NK-92 (cell line): Measurements from ENCODE around the gene CDH2.

Source experiments
- DNase-seq: peaks from one replicate; lab custom pipeline; 2025; ENCODE audit not compliant: unreplicated experiment; lab: John Stamatoyannopoulos, UW

CDH2 gene

DNA sequence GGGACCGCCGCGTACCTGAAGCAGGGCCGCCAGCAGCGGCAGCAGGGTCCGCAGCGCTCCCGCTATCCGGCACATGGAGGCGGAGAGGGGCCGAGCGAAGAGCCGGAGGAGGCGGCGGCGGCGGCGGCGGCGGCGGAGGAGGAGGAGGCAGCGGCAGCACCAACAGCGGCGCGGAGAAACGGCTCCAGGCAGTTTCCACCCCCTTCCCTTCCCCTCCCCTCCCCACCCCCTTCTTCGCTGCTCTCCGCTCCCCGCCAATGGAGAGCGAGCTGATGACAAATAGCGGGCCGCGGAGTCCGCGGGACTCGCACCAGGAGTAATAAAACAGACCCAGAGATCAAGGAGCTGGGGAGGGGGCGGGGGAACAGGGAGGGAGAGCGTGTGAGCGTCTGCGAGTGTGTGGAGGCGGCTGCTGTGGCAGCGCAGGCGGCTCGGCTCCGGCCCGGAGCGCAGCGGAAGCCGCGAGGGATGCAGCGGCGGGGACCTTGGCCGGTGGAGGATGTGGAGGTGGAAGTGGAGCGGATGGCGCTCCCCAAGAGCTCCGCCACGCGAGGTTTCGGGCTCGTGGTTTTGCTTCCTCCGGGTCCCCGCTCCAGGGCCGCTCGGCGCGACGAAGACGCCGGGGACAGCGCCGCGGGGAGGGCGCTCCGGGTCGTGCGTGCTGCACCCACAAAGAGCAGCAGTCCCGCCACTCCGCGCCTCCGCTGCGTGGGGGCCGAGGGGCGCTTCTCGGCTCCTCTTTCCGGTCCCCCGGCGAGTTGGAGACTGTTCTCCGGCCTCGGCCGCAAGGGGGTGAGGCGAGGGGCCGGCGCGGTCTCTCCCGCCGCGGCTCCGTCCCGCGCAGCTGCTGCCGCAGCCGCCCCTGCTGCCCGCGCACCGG lies at the start of gene CDH2:
Gene CDH2 (minus strand): TSS at position 183 of the 880 bp plus-strand sequence. CDS start 108 bp downstream, at position 75.
- no peak for DNase-seq

DNA sequence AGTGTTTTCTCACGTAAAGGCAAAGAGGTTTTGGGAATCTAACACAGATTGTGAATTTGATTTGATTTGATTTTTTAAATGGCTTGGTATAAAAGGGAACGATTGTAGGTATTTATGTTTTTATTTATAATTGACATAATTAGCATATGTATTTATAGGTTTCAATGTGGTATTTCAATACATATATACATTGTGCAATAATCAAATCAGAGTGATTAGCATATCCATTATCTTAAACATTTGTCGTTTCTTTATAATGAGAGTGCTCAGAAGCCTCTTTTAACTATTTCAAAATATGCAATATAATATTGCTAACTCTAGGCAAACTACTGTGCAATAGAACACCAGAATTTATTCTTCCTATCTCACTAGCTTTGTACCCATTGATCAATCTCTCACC lies 35.1 kb upstream of the CDH2 start:
- no peak for DNase-seq

DNA sequence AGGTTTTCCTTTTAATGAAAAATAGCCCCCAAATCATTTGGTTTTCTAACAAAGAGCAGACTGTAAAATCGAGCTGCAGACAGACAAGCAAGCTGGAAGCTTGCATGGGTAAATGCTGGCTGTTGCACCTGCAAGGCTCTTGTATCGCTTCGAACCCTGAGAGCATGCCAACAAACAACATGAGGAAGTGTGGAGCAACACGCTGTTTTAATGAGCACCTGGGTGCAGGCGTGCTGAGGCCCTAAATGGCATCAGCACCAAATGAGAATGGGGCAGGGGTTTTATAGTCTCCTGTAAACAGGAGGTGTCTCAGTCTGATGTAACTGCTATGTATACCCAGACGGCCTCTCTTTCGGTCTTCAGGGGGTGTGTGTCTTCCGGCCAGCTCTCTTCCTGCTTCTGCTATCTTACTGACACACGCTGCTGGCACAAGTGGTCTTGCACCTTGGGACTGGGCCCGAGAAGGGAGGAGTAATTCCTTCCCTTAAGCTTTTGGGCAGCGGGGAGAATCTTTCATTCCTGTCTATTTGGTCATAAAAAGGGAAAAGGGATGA lies 31.9 kb upstream of the CDH2 start:
- DNase-seq: no peak

DNA sequence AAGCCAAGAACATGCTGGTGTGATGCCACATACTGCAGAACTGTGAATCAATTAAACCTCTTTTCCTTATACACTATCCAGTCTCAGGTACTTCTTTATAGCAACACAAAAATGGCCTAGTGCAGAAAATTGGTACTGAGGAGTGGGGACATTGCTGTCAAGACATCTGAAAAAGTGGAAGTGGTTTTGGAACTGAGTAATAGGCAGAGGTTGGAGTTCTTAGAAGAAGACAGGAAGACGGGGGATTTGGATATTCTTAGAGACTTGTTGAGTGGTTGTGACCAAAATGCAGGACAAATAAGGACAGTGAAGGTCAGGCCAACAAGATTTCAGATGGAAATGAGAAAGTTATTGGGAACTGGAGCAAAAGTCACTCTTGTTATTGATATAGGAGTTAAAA lies 31.3 kb upstream of the CDH2 start:
- no peak for DNase-seq

DNA sequence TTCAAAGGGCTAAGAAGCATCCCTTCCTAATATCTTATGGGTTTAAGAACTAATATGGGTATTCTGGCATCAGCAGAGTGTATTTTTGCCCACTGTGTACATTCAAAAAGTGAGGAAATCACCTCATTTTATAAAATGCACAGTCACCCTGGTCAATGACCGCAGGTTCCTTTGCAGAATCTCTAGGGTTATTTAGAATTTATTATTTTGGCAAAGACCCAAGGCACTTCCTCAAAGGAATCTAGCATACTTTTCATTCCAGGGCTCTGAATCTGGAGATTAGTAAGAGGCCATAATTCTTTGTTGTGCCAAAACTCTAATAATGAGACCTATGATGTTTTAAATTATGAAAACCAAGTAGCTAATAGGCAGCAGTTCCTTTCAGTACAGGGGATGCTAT lies 27.2 kb upstream of the CDH2 start:
- DNase-seq: no peak

DNA sequence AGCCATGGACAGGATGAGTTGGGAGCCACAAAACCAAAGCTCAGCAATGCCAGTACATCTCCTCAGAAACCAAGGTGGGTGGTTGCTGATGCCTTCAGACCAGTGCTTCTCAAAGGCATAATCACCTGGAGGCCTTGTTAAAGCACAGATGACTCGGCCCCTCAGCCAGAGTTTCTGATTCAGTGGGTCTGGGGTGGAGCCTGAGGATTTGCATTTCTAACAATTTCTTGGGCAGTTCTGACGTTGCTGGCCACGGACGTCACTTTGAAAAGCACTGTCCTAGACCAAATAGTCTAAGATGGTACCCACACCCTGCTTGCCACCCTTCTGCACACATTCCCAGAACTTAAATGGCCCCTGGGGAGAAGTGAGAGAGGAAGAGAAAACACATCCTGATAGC lies 24.1 kb upstream of the CDH2 start:
- DNase-seq: no peak

DNA sequence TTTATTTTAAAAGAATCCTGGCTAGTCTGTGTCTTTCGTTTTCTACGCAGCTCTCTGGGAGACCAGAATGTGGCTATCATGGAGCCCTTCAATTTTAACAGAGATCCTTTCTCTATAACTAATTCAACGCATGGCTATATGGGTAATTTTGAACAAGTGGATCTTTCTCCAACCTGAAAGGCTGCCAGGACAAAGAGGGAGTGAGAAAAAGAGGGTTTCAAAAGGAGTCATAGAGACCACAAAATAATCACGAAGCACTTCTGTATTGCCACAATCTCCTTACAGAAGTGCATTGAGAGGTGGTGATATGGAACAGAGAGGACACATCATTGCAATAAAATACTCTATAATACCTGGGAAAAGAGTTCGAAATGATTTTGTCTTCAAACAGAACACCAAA lies 21.7 kb upstream of the CDH2 start:
- DNase-seq: no peak

DNA sequence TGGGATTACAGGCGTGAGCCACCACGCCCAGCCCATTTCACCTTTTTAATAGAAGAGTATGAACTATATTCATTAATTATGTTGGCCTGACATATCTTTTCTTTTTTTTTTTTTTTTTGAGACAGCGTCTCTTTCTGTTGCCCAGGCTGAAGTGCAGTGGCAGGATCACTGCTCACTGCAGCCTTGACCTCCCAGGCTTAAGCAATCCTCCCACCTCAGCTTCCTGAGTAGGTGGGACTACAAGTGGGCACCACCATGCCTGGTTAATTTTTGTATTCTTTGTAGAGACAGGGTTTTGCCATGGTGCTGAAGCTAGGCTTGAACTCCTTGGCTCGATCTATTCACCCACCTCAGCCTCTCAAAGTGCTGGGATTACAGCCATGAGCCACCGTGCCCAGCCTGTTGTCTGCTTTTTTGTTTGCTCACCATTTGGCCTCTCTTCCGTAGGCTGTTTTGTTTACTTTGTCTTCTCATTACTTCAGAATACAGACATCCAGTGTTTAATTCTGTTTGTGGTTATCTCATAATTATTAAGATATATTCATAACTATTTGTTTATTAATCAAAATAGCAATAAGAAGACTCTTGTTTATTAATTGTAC lies 16.3 kb upstream of the CDH2 start:
- no peak for DNase-seq

DNA sequence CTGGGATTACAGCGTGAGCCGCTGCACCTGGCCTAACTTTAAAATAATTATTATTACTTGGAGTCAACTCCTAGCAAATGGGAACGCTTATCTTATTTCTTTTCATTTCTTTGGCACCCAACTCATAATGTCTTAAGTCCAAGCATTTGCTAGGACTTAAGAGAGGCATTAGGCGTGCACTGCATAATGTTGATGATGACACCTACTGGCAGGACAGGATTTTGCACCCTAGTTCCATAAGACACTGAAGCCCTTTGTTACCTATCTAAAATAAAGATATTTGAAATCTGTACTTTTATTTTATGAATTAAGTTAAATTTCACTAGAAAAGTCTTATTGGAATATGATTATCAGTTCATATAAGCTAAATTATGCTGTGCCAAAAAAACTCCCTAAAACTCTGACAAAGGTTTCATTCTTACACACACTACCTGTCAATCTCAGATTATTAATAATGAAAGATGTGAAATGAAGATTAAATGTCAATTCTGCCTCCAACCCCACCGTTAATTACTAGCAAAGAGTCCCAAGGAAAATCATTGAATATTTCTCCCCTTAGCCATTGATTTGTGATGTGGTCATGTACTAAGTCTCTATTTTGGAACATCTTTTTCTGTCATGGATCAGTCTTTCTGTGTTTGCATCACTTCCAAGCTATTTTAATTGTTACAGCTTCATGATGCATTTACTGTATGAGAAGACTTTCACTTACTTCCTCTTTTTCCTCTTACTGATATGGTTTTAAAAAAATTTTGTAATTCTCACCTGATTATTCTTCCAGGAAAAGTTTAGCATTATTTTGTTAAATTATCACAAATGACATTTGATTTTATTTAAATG lies 12.7 kb upstream of the CDH2 start:
- no peak for DNase-seq

DNA sequence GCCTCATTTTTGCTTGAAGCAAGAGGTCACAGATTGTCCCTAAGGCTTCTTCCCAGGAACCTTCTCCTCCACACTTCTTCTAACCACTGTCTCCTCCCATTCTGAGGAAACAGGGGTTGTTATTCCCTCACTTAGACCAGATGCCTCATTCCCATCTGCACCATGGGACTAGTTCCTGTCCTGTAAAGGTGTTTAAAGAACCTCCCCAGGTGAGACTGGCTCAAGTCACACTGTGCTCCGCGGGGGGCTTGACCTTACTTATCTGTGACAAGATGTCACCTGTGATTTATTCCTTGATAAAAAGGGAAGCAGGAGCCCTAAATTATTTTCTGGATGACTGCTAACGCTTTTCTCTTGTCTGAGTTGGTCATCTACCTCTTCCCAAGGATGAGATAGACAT lies 8.2 kb upstream of the CDH2 start:
- no peak for DNase-seq

DNA sequence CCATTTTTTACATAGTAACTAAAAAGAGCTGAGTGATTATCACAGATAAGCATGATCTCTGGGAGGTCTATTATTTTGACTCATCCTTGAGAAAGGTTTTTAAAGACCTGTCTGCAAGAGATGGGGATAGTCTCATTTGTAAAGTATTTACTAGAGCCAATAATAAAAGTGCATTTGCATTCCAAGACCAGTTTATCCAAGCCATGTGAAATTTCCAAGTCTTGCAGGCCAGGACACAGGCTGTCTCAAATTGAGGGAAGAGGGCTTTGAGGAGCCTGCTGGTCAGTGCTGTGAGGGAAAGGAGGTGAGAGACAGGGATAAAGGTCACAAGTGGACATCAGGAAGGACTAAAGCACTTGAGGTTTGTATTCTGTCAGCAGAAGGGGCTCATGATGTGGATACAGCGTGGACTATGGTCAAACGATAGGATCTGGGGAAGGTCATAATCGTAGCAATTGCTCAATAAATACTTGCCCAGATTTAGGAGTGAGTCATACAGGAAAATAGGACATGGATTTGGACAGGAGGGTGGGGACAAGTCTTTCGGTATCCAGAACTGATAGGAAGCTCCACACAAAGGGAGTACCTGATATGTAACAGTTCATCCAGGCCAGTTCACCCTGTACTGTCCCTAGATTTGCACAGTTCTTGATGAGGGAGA lies 6.6 kb upstream of the CDH2 start:
- DNase-seq: no peak

DNA sequence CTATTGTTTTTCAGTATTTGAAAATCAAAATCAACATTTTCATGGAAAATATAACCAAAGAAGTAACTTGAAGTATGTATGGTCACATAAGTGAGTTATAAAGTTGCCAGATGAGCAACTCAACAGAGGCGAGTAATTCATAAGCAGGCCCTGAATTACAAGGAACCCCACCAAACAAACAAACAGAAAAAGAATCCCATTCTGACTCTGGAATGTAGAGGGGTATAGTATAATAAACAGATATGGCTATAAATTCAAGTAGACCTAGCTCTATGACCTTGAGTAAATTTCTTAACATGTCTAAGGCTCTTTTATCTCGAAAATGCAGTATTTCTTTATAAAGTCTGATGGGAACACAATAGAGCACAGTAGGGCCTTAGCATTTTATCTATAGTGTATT lies 4.7 kb upstream of the CDH2 start:
- DNase-seq: no peak

DNA sequence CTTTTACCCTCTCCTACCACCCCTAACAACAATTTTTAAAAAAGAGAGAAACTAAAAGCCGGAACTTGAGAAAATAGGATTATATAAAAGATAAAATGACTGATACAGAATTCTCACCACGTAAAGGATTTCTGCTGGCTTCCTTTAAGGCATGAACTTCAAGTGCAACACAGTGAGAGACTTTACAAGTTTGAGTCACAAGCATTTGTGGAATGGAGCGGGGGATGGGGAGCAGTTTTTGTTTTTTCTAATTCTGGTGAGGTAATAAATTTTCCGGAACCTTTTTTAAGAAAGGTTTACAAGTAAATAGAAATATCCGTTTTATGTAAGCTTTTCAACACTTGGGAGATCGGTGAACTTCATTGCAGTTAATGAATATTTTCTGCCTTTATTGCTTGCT lies 1.8 kb upstream of the CDH2 start:
- DNase-seq: no peak

DNA sequence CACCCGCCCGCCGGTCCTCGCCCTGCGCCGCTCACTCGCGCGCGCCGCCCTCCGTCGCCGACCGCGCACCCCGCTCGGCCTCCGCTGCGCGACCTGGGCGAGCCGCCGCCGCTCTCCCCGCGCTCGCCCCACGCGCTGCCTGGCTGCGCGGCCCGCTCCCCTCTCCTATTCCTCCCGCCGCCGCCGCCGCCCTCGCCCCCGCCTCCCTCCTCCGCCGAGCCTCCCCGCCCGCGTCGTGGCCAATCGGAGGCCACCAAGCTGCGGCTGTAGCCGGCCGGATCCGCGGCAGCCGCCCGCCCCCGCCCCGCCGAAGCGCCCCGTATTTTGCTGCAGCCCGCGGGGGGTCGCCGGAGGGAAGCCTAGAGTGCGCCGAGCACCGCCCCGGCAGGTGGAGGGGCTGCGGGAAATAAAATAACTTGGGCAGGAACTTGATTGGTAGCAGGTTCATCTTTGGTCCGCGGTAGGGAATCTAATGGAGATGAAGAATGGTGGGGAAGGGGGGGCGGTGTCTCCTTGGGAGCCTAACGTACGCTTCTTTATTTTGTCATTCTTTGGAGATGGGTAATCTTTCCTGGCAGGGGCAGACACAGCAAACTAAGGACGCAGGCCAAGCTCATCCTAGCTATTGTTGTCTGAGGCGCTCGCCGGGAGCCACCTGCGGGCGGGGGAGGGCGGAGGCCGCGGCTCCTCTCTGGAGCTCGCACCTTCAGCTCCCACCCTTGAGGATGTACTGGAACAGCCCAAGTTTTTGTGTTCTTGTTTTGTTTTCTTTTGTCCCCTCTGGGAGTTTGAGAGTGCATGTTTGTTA lies 1.1 kb upstream of the CDH2 start:
- DNase-seq: no peak

DNA sequence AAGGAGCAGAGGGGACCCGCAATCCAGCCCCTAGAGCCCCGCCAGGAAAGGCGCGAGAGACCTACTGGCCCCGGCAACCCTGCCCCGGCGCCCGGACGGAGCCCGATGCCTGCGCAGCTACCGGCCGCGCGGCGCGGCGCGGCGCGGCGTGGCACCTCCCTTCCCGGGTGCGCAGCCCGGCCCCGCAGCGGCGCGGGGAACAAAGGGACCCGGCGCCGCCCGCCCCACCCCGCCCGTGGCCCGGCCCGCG lies 307 bp downstream of the CDH2 start:
- DNase-seq: no peak

DNA sequence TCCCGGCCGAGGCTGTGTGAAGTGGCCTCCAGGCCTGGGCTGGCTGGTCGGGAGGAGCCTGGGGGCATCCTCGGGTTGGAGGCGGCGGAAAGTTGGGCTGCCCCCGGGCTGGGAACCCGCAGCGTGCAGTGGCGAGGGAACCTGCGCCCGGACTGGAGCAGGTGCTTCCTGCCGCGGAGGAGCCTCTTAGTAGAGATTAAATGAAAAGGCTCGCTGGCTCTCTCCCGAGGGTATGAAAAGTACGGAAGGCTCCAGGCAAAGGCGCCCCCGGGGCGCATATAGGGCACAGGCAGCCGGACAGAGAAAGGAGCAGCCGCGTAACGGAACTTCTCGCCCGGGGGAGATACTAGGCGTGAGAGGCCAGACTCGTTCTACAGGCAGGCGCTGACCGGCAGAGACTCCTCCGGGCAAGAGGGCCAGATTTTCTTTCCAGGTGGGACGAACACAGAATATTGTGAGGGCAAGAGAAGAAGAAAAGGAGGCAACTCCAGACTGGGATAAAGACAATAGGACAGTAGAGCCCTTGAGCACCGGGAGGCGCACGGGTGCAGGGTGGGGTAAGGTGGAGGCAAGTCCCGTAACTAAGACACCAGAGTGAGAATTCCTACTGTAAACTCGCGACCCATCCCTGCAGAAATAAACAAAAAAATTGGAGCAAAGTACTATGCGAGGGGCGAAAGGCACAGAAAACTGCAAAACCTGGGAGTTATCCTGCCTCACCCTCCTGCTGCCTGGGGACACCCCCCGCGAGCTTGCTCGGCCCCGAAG lies 816 bp downstream of the CDH2 start:
- no peak for DNase-seq

DNA sequence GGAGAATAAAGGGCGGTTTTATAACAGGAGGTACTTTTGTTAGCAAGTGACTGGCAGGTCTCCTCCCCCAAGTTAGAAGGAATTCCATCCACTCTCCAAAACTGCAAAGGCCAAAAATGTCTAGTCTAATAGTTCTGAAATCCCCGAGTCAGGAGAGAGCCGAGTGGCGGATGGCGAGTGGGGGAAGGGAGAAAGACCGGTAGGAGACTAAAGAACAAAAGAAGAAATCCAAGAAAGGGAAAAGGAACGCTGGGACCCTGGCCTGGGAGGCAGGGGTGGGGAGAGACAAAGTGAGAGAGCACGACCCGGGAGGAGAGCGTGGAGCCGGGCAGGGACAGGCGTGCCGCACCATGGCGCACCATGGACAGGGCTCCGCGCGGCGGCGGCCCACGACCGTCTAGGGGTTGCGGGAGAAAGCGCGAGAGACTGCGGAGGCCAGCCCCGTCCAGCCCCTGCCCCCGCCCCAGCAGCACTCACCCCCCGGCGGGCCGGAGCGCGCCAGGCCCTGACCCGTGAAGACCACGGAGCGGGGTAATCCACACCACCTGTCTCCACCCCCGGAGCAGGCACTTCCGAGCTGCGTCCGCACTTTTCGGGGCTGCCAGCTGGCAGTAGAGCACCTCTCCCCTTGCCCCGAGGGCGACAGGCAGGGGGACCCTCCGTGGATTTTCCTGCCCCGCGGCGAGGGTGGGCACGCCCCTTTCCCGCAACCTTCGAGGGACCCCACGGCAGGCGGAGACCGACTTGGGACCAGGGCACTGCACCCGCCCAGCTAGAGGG lies 1.6 kb downstream of the CDH2 start:
- no peak for DNase-seq

DNA sequence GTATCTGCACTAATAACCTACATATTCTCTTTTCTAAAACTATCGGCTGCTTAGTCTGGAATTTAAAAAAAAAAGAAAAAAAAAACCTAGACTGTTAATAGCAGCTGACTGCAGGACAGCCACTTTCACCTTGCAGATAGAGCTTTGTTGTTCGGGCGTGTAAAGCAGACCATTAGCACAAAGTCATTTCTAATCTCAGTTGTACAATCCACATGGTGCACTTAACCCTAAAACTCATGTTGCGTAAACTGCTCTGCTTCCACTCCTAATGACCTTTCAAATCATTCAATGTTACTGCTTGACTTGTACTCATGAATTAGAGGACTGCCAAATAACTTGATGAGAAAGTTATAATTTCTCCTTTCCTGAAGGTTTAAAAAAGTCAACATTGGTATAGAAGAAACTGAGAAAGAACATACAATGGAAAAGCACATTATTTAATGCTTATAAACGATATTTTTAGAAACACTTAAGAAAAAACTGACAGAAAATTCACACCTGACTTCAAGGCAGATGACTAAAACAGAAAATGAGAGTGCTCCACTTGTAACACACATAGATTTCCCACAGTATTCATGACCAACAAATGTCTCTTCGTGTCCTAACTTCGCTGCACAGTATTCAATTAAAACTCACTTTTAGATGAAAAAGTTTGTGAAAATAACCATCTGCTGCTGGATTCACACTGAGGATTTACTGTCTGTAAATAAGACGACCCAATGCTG lies 2.6 kb downstream of the CDH2 start:
- no peak for DNase-seq
